Stomach (tissue), 9 donors: Measurements from ENCODE around the gene MATN4. TPM values are rescaled to one million over a fixed set of nuclear protein-coding genes. Genes with fewer than 3 reads are reported as not detected.
A peak's percentile ranks its signal among the peaks of the same experiment; 100 is the strongest.

Source experiments
- DNase-seq, 2 donors: peaks; one replicate each; pipeline versions ENCODE4 v3.0.0 to v3.0.0-alpha.2; 2013 to 2019
- H3K27ac ChIP-seq, 5 donors: fragments of 200-600 bp in 4 of 5; sonication (generic) in 4 of 5; one replicate each; pipeline ENCODE4 v1.5.1; 2013 to 2019; ENCODE audit warnings: mild to moderate bottlenecking in 1 of 5, moderate library complexity in 1 of 5
- H3K27me3 ChIP-seq, 3 donors: fragments of 200-600 bp; sonication (generic); one replicate each; pipeline ENCODE4 v1.5.1; 2017 to 2019; ENCODE audit warnings: mixed run types in 1 of 3
- H3K36me3 ChIP-seq, 4 donors: fragments of 200-600 bp; sonication (generic); 1 replicate in 3 of 4; 2 replicates in 1 of 4; pipeline ENCODE4 v1.5.1; 2016 to 2019
- H3K4me1 ChIP-seq, 4 donors: fragments of 200-600 bp; sonication (generic); one replicate each; pipeline ENCODE4 v1.5.1; 2016 to 2019
- H3K4me3 ChIP-seq, 4 donors: fragments of 200-600 bp; sonication (generic) in 3 of 4; one replicate each; pipeline ENCODE4 v1.5.1; 2016 to 2019; ENCODE audit warnings: mild to moderate bottlenecking in 1 of 4
- H3K9me3 ChIP-seq, 4 donors: fragments of 200-600 bp; sonication (generic); one replicate each; pipeline ENCODE4 v1.5.1; 2016 to 2019
- EP300 ChIP-seq: sonication (generic); formaldehyde crosslinking; IDR thresholded peaks from one replicate; pipeline ENCODE4 v1.6.1; 2017; ENCODE audit warnings: antibody characterized with exemption
- POLR2A ChIP-seq, 4 donors: fragments of 450-650 bp; IDR thresholded peaks; one replicate each; pipeline ENCODE4 v1.6.1; 2016; ENCODE audit warnings: antibody characterized with exemption in 4 of 4, control low read depth in 2 of 4, mild to moderate bottlenecking in 1 of 4, moderate library complexity in 1 of 4
- POLR2AphosphoS5 ChIP-seq, 3 donors: sonication (generic); formaldehyde crosslinking; IDR thresholded peaks; one replicate each; pipeline ENCODE4 v1.6.1; 2016; ENCODE audit warnings: antibody characterized with exemption in 3 of 3
- WGBS, 5 donors: extraction: QIAGEN DNeasy Blood & Tissue Kit in 3 of 5; methylation state at CpG; one replicate each; pipeline versions ENCODE4 v1.1.5 to v1.1.7; 2013 to 2018; 5-methylcytosine and 5-hydroxymethylcytosine counted together
- intact Hi-C: fragments of 100-400 bp; cut with DNase I; formaldehyde crosslinking; loops from one replicate; pipeline ENCODE4 v1.15.1; 2023; ENCODE audit warnings: low total_unique reads
- polyA plus RNA-seq, 3 donors: library from polyadenylated mRNA; stranded (reverse); fragments of 200-250 nt; gene quantifications; one replicate each; pipeline ENCODE4 v1.2.3, GENCODE V29; 2013
- total RNA-seq, 5 donors: library from RNA; depleted of rRNA; stranded (reverse); fragments of >200 nt; gene quantifications; one replicate each; pipeline versions ENCODE4 v1.1.0 to v1.2.3, GENCODE V29; 2014 to 2016
- TF ChIP-seq, protein P1 (sequence below), 7 experiments: fragments of 450-650 bp in 4 of 7; fragments of 200-600 bp in 3 of 7; sonication (generic) in 3 of 7; IDR thresholded peaks; one replicate each; pipeline ENCODE4 v1.5.1; 2016 to 2019; ENCODE audit warnings: antibody characterized with exemption in 7 of 7, control low read depth in 2 of 7, mild to moderate bottlenecking in 1 of 7
- donor health status: healthy with polysubstance abuse.
- donor health status: Bipolar disorder and iron deficiency.
- donor health status: healthy.

The MATN4 gene
- total and polyA plus RNA-seq, 8 donors: 0.25 to 0.37 (median 0.30) TPM; not detected in 5

DNA sequence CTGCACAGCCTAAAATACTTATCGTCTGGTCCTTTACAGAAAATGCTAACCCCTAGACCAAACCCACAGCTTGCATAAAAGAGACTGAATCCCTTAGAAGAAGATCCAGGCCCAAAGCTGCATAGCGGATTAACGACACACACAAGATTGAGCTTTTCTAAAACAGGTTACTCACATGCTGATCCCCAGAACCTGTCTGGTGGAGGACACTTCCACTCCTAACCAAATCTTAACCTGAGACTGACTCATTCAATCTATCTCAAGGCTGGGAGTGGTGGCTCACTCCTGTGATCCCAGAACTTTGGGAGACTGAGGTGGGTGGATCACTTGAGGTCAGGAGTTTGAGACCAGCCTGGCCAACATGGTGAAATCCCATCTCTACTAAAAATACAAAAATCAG lies 50.9 kb downstream of the MATN4 start:
- H3K27me3 ChIP-seq: no peaks in the 10 kb centered on the region
- intact Hi-C loops: no loop called here
- no peaks in the 10 kb centered on the region for H3K36me3 ChIP-seq
- H3K4me3 ChIP-seq: no peak overlapping the region
- no peak overlapping the region for H3K27ac ChIP-seq
- peaks cover 14 to 30% (median 22%) of the 10 kb centered on the region in 4 donors for H3K4me1 ChIP-seq
- no peak for DNase-seq
- H3K9me3 ChIP-seq: no peaks in the 10 kb centered on the region
- WGBS, 5 donors: 63 to 91% (median 83%) methylated on average over 3 of the region's 3 CpGs
- TF ChIP-seq, protein P1, sequence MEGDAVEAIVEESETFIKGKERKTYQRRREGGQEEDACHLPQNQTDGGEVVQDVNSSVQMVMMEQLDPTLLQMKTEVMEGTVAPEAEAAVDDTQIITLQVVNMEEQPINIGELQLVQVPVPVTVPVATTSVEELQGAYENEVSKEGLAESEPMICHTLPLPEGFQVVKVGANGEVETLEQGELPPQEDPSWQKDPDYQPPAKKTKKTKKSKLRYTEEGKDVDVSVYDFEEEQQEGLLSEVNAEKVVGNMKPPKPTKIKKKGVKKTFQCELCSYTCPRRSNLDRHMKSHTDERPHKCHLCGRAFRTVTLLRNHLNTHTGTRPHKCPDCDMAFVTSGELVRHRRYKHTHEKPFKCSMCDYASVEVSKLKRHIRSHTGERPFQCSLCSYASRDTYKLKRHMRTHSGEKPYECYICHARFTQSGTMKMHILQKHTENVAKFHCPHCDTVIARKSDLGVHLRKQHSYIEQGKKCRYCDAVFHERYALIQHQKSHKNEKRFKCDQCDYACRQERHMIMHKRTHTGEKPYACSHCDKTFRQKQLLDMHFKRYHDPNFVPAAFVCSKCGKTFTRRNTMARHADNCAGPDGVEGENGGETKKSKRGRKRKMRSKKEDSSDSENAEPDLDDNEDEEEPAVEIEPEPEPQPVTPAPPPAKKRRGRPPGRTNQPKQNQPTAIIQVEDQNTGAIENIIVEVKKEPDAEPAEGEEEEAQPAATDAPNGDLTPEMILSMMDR (IDR thresholded peaks at IDR 0.05): no peak
- TF ChIP-seq POLR2AphosphoS5 (IDR thresholded peaks at IDR 0.05): no peak
- TF ChIP-seq EP300: no peak
- TF ChIP-seq POLR2A (IDR thresholded peaks at IDR 0.05): no peak

DNA sequence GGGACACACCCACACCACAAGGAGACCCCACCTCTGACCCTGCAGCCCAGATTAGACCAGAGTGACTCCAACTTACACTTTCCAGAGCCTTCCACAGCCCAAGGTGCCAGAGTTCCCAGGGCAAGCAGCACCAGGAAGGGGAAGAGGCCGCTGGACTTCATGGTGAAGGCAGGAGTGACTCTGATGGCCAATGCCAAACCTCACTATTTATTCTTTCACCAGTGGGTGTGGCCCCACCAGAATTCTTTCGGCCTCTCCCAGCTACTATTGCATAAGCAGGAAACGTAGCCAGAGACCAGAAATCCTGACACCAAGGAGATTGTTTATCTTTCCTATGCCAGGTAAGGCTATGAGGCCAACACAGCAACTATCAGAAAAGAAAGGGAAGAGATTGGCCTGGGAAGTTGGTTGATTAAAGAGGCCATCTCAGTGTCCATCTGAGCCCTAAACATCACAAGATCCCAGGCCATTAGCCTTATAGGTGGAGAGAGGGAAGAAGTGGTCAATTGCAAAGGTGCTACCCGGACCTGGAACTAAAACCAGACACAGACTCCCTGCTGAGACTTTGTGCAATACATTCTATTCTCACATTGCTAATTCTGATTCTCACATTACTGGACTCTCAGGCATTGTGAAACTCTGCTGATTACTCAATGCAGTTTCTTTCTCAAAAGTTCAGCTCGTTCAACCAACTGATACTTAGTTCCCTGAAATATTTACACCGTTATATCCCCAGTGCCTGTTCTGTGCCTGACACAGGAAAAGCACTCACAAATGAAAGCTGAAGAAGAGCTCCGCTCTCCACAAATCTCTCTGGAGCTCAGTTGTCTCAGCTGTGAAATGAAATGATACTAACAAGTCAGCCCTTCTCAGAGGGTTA lies 53.5 kb downstream of the MATN4 start, which contains the start of gene SLPI:
TSS of gene SLPI (minus strand) at position 182 of the 880 bp plus-strand sequence. CDS start at position 161, 21 bp downstream.
- intact Hi-C loops: no loop called here
- WGBS, 5 donors: 23 to 34% (median 31%) methylated on average over 7 of the region's 7 CpGs
- H3K9me3 ChIP-seq: no peaks in the 10 kb centered on the region
- peak within 1 kb of the TSS in 3 of 4 donors; percentile 7 to 29 (median 11) for H3K4me3 ChIP-seq
- peaks cover 14 to 30% (median 22%) of the 10 kb centered on the region in 4 donors for H3K4me1 ChIP-seq
- no peaks in the 10 kb centered on the region for H3K36me3 ChIP-seq
- DNase-seq: peak; percentile 65 to 81
- H3K27me3 ChIP-seq: no peaks in the 10 kb centered on the region
- H3K27ac ChIP-seq: peak within 1 kb of the TSS; percentile 57 to 88 (median 72)
- TF ChIP-seq EP300 (no peak), POLR2AphosphoS5 (IDR thresholded peaks at IDR 0.05) (peak in 2 of 3 donors; percentile 76 to 79)

DNA sequence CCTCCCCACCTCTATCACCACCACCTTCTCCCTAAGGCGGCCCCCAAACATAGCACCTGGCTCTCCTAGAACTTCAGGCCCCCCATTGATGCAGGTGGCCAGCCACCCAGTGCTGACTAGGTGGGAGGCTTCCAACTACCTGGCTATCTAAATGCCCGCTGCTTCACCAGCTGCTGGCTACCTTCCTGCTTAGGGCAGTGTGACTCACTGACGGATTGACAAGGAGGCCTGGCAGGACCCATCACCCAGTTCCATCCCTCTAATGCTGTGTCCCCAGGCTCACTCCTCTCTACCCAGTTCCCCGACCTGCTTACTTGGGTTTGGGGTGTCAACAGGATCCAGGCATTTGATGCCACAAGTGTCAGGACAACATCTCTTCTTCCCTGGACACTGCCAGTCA lies 54.8 kb downstream of the MATN4 start:
- Histone ChIP-seq H3K36me3 (no peaks in the 10 kb centered on the region), H3K27me3 (no peaks in the 10 kb centered on the region), H3K4me3 (peak overlapping the region in 1 of 4 donors; percentile 29), H3K4me1 (peaks cover 14 to 30% (median 22%) of the 10 kb centered on the region in 4 donors), H3K27ac (no peak overlapping the region), H3K9me3 (no peaks in the 10 kb centered on the region)
- TF ChIP-seq POLR2AphosphoS5 (IDR thresholded peaks at IDR 0.05): no peak
- no peak for TF ChIP-seq EP300
- TF ChIP-seq, protein P1 (IDR thresholded peaks at IDR 0.05): no peak
- TF ChIP-seq POLR2A (IDR thresholded peaks at IDR 0.05): no peak
- intact Hi-C loops: no loop called here
- peak in 1 of 2 donors; percentile 34 for DNase-seq
- 78 to 93% (median 86%) methylated on average over 4 of the region's 4 CpGs for WGBS, 5 donors

DNA sequence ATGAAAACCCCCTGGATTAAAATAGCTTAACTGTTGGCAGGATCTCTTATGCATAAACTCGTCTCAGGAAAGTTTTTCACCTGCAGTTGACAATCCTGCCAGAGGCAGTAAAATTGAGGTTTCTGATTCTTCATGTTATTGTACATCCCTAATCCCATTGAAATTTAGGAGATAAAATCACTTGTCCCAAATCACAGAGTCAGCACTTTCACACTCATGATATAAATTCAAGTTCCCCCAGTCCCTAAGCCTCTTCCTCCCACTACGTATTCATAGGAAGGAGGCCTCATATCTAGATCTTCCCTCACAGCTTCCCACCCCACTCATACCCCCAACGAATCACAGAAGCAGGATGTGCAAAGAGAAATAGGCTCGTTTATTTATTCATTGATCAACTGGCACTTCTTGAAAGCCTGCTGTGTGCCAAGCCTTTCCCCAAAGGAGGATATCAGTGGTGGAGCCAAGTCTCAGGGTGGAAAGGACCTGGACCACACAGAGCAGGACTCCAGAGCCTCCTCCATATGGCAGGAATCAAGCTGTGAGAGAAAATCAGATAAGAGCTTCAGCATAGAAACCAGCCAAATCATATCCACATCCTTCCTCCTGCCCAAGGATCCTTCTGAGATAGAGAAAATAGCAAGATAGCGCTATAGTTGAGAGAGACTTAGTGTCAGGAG lies 56.1 kb downstream of the MATN4 start:
- Histone ChIP-seq H3K27ac (no peak overlapping the region), H3K36me3 (no peaks in the 10 kb centered on the region), H3K4me3 (no peak overlapping the region), H3K9me3 (no peaks in the 10 kb centered on the region), H3K4me1 (peaks cover 14 to 30% (median 22%) of the 10 kb centered on the region in 4 donors), H3K27me3 (no peaks in the 10 kb centered on the region)
- TF ChIP-seq EP300 (no peak), POLR2AphosphoS5 (IDR thresholded peaks at IDR 0.05) (no peak), POLR2A (IDR thresholded peaks at IDR 0.05) (no peak)
- TF ChIP-seq, protein P1 (IDR thresholded peaks at IDR 0.05): no peak
- intact Hi-C loops: no loop called here
- 41 to 58% (median 57%) methylated on average over 5 of the region's 5 CpGs for WGBS, 5 donors
- no peak for DNase-seq
